H1 (cell line): ENCODE results near the gene CFAP100. TPM values are rescaled to one million over a fixed set of nuclear protein-coding genes. Genes with fewer than 3 reads are reported as not detected.

Experiments used
- CTCF ChIA-PET: fragments of 300-600 bp; sonication (Branson Sonifier 250); formaldehyde crosslinking; loops from one replicate; lab custom pipeline; 2021; ENCODE audit not compliant: partially characterized antibody; lab: Charles Lee
- POLR2A ChIA-PET: fragments of 300-600 bp; sonication (Branson Sonifier 250); formaldehyde crosslinking; loops from one replicate; lab custom pipeline; 2021; ENCODE audit warnings: inconsistent platforms; ENCODE audit not compliant: partially characterized antibody; lab: Charles Lee
- DNase-seq, 2 experiments: peaks; one replicate each; pipeline versions ENCODE4 v3.0.0 to v3.0.0-alpha.2; 2010 to 2022; ENCODE audit warnings: low spot score in 2 of 2, low read depth in 1 of 2, mixed read lengths in 1 of 2
- FAIRE-seq: peaks from 2 replicates; lab custom pipeline; 2011; peaks lifted over from hg19 to GRCh38; lab: Jason Lieb, UNC
- H2AFZ ChIP-seq: 2 replicates; pipeline ENCODE4 v1.8.1; 2012; ENCODE audit warnings: low read length, inconsistent platforms
- H2AK5ac ChIP-seq: 2 replicates; pipeline ENCODE4 v1.6.1; 2013; ENCODE audit warnings: low read depth, low read length
- H2BK120ac ChIP-seq: replicated peaks from 2 replicates; pipeline ENCODE3; 2013; ENCODE audit warnings: low read depth, low read length, inconsistent platforms
- H2BK12ac ChIP-seq: 2 replicates; pipeline ENCODE4 v1.6.1; 2013; ENCODE audit warnings: low read depth, low read length
- H2BK15ac ChIP-seq: 2 replicates; pipeline ENCODE4 v1.6.1; 2013; ENCODE audit warnings: low read length
- H2BK20ac ChIP-seq: 2 replicates; pipeline ENCODE4 v1.6.1; 2013; ENCODE audit warnings: low read length
- H2BK5ac ChIP-seq: 2 replicates; pipeline ENCODE4 v1.6.1; 2013; ENCODE audit warnings: low read depth, low read length
- H3K14ac ChIP-seq: 2 replicates; pipeline ENCODE4 v1.6.1; 2013; ENCODE audit warnings: inconsistent platforms; ENCODE audit not compliant: insufficient read length
- H3K18ac ChIP-seq: 2 replicates; pipeline ENCODE4 v1.6.1; 2013; ENCODE audit warnings: low read length; ENCODE audit errors: extremely low read depth
- H3K23ac ChIP-seq: 2 replicates; pipeline ENCODE4 v1.6.1; 2013; ENCODE audit warnings: inconsistent platforms; ENCODE audit not compliant: insufficient read length
- H3K23me2 ChIP-seq: 2 replicates; pipeline ENCODE4 v1.6.1; 2013; ENCODE audit warnings: low read depth, low read length
- H3K27ac ChIP-seq: 2 replicates; pipeline ENCODE4 v1.6.1; 2011; ENCODE audit warnings: low read depth, low read length, inconsistent platforms
- H3K27me3 ChIP-seq, 4 experiments: replicated peaks in 1 of 4; 1 replicate in 1 of 4; 2 replicates in 3 of 4; pipeline versions ENCODE4 v1.6.1 to v1.8.1; 2011 to 2013; ENCODE audit warnings: low read length in 3 of 4, mild to moderate bottlenecking in 3 of 4, inconsistent platforms in 2 of 4, mixed read lengths in 2 of 4, moderate library complexity in 1 of 4; ENCODE audit not compliant: control insufficient read depth in 3 of 4, insufficient read depth in 3 of 4; ENCODE audit errors: extremely low read depth in 1 of 4
- H3K36me3 ChIP-seq, 4 experiments: 2 replicates each; pipeline versions ENCODE4 v1.6.1 to v1.8.1; 2011 to 2013; ENCODE audit warnings: mild to moderate bottlenecking in 4 of 4, low read length in 3 of 4, moderate library complexity in 2 of 4, control low read depth in 1 of 4, inconsistent platforms in 1 of 4; ENCODE audit not compliant: insufficient read depth in 4 of 4, control insufficient read depth in 2 of 4
- H3K4ac ChIP-seq: replicated peaks from 2 replicates; pipeline ENCODE3; 2013; ENCODE audit warnings: low read length, low read depth, mixed read lengths, inconsistent platforms; ENCODE audit not compliant: insufficient read length
- H3K4me1 ChIP-seq, 4 experiments: replicated peaks in 1 of 4; 1 replicate in 1 of 4; 2 replicates in 3 of 4; pipeline versions ENCODE4 v1.6.1 to v1.8.1; 2011 to 2013; ENCODE audit warnings: low read length in 3 of 4, inconsistent platforms in 2 of 4, mixed read lengths in 1 of 4; ENCODE audit not compliant: insufficient read depth in 4 of 4, control insufficient read depth in 3 of 4
- H3K4me2 ChIP-seq, 2 experiments: 2 replicates each; pipeline versions ENCODE4 v1.6.1 to v1.8.1; 2011 to 2013; ENCODE audit warnings: low read depth in 2 of 2, low read length in 2 of 2, control low read depth in 1 of 2, inconsistent platforms in 1 of 2, mild to moderate bottlenecking in 1 of 2; ENCODE audit not compliant: insufficient read depth in 1 of 2
- H3K4me3 ChIP-seq, 4 experiments: fragments of 200-600, 300-600 bp in 1 of 4; sonication (generic), shearing (Covaris generic), sonication (Bioruptor Twin) in 1 of 4; 2 replicates each; pipeline versions ENCODE4 v1.5.1 to v1.8.1; 2011 to 2016; ENCODE audit warnings: low read length in 4 of 4, low read depth in 3 of 4, control low read depth in 2 of 4, inconsistent platforms in 2 of 4, mild to moderate bottlenecking in 2 of 4, mixed read lengths in 1 of 4, moderate library complexity in 1 of 4; ENCODE audit not compliant: insufficient read depth in 2 of 4; ENCODE audit errors: extremely low read depth in 1 of 4
- H3K56ac ChIP-seq: replicated peaks from 2 replicates; pipeline ENCODE3; 2013; ENCODE audit warnings: low read depth, mild to moderate bottlenecking, mixed read lengths, low read length, inconsistent platforms; ENCODE audit not compliant: insufficient read length
- H3K79me1 ChIP-seq: 2 replicates; pipeline ENCODE4 v1.6.1; 2013; ENCODE audit warnings: low read depth, low read length, control low read depth
- H3K79me2 ChIP-seq, 2 experiments: 2 replicates each; pipeline versions ENCODE4 v1.6.1 to v1.8.1; 2012 to 2013; ENCODE audit warnings: low read length in 2 of 2, mild to moderate bottlenecking in 2 of 2, inconsistent platforms in 1 of 2; ENCODE audit not compliant: insufficient read depth in 2 of 2, control insufficient read depth in 1 of 2
- H3K9ac ChIP-seq, 4 experiments: replicated peaks in 1 of 4; 1 replicate in 1 of 4; 2 replicates in 3 of 4; pipeline versions ENCODE4 v1.6.1 to v1.8.1; 2011 to 2013; ENCODE audit warnings: low read depth in 3 of 4, low read length in 3 of 4, control low read depth in 2 of 4, mild to moderate bottlenecking in 2 of 4, moderate library complexity in 2 of 4, inconsistent platforms in 1 of 4; ENCODE audit errors: extremely low read depth in 1 of 4
- H3K9me3 ChIP-seq, 2 experiments: 2 replicates each; pipeline versions ENCODE4 v1.6.1 to v1.8.1; 2012 to 2013; ENCODE audit warnings: mild to moderate bottlenecking in 2 of 2, moderate library complexity in 2 of 2, control low read depth in 1 of 2, inconsistent platforms in 1 of 2, low read depth in 1 of 2, low read length in 1 of 2, mixed read lengths in 1 of 2; ENCODE audit not compliant: insufficient read depth in 2 of 2
- H4K20me1 ChIP-seq, 2 experiments: replicated peaks in 1 of 2; 2 replicates each; pipeline versions ENCODE3 to v1.8.1; 2011 to 2013; ENCODE audit warnings: inconsistent platforms in 2 of 2, low read length in 2 of 2, mild to moderate bottlenecking in 1 of 2; ENCODE audit not compliant: insufficient read depth in 2 of 2, control insufficient read depth in 1 of 2
- H4K5ac ChIP-seq: 2 replicates; pipeline ENCODE4 v1.6.1; 2013; ENCODE audit warnings: low read length, low read depth, mixed read lengths, inconsistent platforms; ENCODE audit not compliant: insufficient read length
- H4K8ac ChIP-seq: 2 replicates; pipeline ENCODE4 v1.8.0; 2013; ENCODE audit warnings: mild to moderate bottlenecking, moderate library complexity, low read length, inconsistent platforms; ENCODE audit not compliant: insufficient read depth; ENCODE audit errors: extremely low read depth
- H4K91ac ChIP-seq: replicated peaks from 2 replicates; pipeline ENCODE3; 2013; ENCODE audit warnings: low read length, mixed read lengths, inconsistent platforms; ENCODE audit not compliant: insufficient read length
- BRCA1 ChIP-seq: IDR thresholded peaks from 2 replicates; pipeline ENCODE4 v1.6.1; 2012; ENCODE audit warnings: low read depth, low read length, improper control_type of control experiment
- CEBPB ChIP-seq: IDR thresholded peaks from 2 replicates; pipeline ENCODE4 v1.6.1; 2012; ENCODE audit warnings: low read depth, low read length
- CTCF ChIP-seq, 3 experiments: IDR thresholded peaks; 1 replicate in 2 of 3; 2 replicates in 1 of 3; pipeline versions ENCODE4 v1.5.1 to v1.6.1; 2011; ENCODE audit warnings: low read length in 3 of 3, mild to moderate bottlenecking in 3 of 3, inconsistent platforms in 2 of 3, low read depth in 1 of 3, moderate library complexity in 1 of 3; ENCODE audit not compliant: insufficient read depth in 1 of 3; ENCODE audit errors: control extremely low read depth in 1 of 3
- E2F6 ChIP-seq: IDR thresholded peaks from 2 replicates; pipeline ENCODE4 v1.6.1; 2012; ENCODE audit warnings: inconsistent platforms
- EZH2 ChIP-seq: fragments of 200-600 bp; sonication (generic); IDR thresholded peaks from 2 replicates; pipeline ENCODE4 v1.7.1; 2012; ENCODE audit warnings: low read depth, mild to moderate bottlenecking, moderate library complexity, low read length, inconsistent platforms; ENCODE audit not compliant: severe bottlenecking
- KDM5A ChIP-seq: fragments of 200-600 bp; IDR thresholded peaks from 2 replicates; pipeline ENCODE4 v1.7.1; 2012; ENCODE audit warnings: mild to moderate bottlenecking, low read length, inconsistent platforms, mixed read lengths
- TAF7 ChIP-seq: optimal IDR thresholded peaks from 2 replicates; pipeline ENCODE3; 2011; ENCODE audit warnings: low read depth, mild to moderate bottlenecking, inconsistent platforms, low read length, moderate library complexity, borderline replicate concordance
- TEAD4 ChIP-seq: IDR thresholded peaks from 2 replicates; pipeline ENCODE4 v1.6.1; 2012; ENCODE audit warnings: low read depth, low read length, inconsistent platforms, mixed read lengths
- USF2 ChIP-seq: IDR thresholded peaks from 2 replicates; pipeline ENCODE4 v1.6.1; 2011; ENCODE audit warnings: low read length, improper control_type of control experiment
- WGBS, 2 experiments: shearing (Covaris generic) in 1 of 2; methylation state at CpG; one replicate each; pipeline versions ENCODE4 v1.1.6 to v1.1.7; 2013 to 2015; ENCODE audit warnings: low lambda C conversion rate in 2 of 2, mixed read lengths in 2 of 2, inconsistent platforms in 1 of 2, low coverage in 1 of 2, missing lambda C conversion rate in 1 of 2; ENCODE audit not compliant: insufficient replicate concordance in 2 of 2, insufficient coverage in 1 of 2, insufficient read length in 1 of 2; ENCODE audit errors: extremely low coverage in 1 of 2, missing lambda C conversion rate in 1 of 2; 5-methylcytosine and 5-hydroxymethylcytosine counted together
- polyA plus RNA-seq, 7 experiments: library from polyadenylated mRNA; depleted of rRNA in 3 of 7; stranded (reverse) in 5 of 7; unstranded in 2 of 7; fragments of >200 nt in 5 of 7; fragments of 200-250 nt in 2 of 7; gene quantifications; 1 replicate in 5 of 7; 2 replicates in 1 of 7; 4 replicates in 1 of 7; pipeline versions ENCODE4 v1.2.1 to v1.2.3, GENCODE V29; 2011 to 2013; ENCODE audit warnings: missing spikeins in 2 of 7, mixed read lengths in 2 of 7
- total RNA-seq: library from RNA; stranded (reverse); fragmentation: NEBNext Ultra II Directional; extraction: Animal tissue kit (Norgen Biotek cat#: 25700); gene quantifications from 2 replicates; pipeline ENCODE4 v1.2.1, GENCODE V29; 2021

CFAP100 gene
- total and polyA plus RNA-seq, 2 of the 8 experiments (the other 6 are each of a cell fraction or from before 2014, with no cell fraction given) = 0.17 TPM; not detected in 1

DNA sequence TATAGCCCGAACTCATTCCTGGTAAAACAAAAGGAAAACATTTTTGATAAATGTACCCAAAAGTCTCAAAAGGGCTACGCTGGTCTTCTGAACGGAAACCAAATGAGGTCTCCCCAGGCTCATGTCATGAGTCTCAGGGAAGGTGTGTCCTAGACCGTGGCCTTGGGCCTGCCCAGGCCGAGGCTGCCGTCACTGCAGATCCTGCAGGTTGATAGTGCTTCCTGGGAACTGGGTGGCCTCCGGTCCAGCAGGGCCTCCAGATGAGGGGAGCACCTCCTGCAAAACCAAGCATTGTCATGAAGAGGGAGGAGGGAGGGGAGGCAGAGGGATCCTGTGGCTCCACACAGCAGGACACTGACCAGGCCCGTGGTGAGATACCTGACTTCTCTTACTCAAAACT, 43.5 kb downstream of the CFAP100 start:
- ChIA-PET POLR2A (interaction anchor here (2.4 kb wide), 1 partner anchor 10 kb away, joined by 7 read pairs; no protein-coding TSS in a partner anchor), CTCF (interaction anchor here (1.5 kb wide), 1 partner anchor 10 kb away, joined by 5 read pairs; no protein-coding TSS in a partner anchor)
- Histone ChIP-seq H3K27me3 (no peaks in the 10 kb centered on the region), H4K20me1 (peaks cover 4% of the 10 kb centered on the region in 2 experiments), H2AK5ac (no peak overlapping the region), H3K4me2 (no peak overlapping the region), H3K4me1 (peaks cover 0 to 9% (median 1%) of the 10 kb centered on the region in 4 experiments; a peak in 3 of 7 replicates), H4K91ac (no peak overlapping the region), H4K5ac (no peak overlapping the region), H3K4ac (no peak overlapping the region), H3K27ac (no peak overlapping the region), H2BK20ac (no peak overlapping the region), H4K8ac (no peak overlapping the region), H3K18ac (no peak overlapping the region), H3K23ac (no peak overlapping the region), H3K4me3 (no peak overlapping the region), H3K23me2 (no peaks in the 10 kb centered on the region), H2BK5ac (no peak overlapping the region), H3K14ac (no peak overlapping the region), H2BK12ac (no peak overlapping the region), H2BK120ac (no peak overlapping the region), H3K9me3 (no peaks in the 10 kb centered on the region), H3K9ac (no peak overlapping the region), H3K36me3 (peaks cover 0 to 4% (median 0%) of the 10 kb centered on the region in 4 experiments; a peak in 2 of 8 replicates), H2AFZ (no peak overlapping the region), H3K56ac (no peak overlapping the region), H3K79me1 (no peaks in the 10 kb centered on the region; the same call in 1 of the 2 replicates), H3K79me2 (no peaks in the 10 kb centered on the region), H2BK15ac (no peak overlapping the region)
- WGBS, 2 experiments = 88% methylated on average over 8 of the region's 8 CpGs; no CpG with 5 or more reads in 1 of the 2 experiments
- no peak for DNase-seq
- FAIRE-seq = no peak
- TF ChIP-seq CTCF (IDR thresholded peaks at IDR 0.05; ENCODE audit: control extremely low read depth in 1 of 3, insufficient read depth in 1 of 3, low read depth in 1 of 3, low read length in 3 of 3) = no peak
- no peak for TF ChIP-seq TAF7
- TF ChIP-seq EZH2 = no peak
- no peak for TF ChIP-seq CEBPB
- TF ChIP-seq KDM5A = no peak
- no peak for TF ChIP-seq TEAD4
- TF ChIP-seq BRCA1 = no peak
- no peak for TF ChIP-seq E2F6
- TF ChIP-seq USF2 = no peak
